ENCODE data around the gene INPP5D.

Gene INPP5D

DNA sequence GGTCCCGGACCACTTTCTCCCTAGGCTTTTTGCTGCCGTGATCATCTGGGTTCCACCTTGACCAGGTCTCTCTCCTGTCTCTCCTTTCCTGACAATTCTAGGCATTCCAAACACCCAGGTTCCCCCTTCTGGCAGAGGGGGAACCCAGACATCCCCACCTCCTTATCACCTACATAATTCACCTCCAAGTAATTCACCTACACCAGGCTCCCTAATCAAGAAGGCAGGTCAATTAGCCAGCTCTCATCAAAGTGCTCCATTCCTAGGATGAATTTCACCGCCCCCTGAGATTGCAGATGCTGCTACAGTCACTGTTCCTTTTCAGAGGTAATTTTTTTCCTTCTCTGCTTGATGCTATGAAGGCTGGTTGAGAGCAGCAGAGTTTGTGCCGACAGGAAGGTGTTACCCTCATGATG lies 149.0 kb downstream of the INPP5D start:
- TF ChIP-seq, protein P1, sequence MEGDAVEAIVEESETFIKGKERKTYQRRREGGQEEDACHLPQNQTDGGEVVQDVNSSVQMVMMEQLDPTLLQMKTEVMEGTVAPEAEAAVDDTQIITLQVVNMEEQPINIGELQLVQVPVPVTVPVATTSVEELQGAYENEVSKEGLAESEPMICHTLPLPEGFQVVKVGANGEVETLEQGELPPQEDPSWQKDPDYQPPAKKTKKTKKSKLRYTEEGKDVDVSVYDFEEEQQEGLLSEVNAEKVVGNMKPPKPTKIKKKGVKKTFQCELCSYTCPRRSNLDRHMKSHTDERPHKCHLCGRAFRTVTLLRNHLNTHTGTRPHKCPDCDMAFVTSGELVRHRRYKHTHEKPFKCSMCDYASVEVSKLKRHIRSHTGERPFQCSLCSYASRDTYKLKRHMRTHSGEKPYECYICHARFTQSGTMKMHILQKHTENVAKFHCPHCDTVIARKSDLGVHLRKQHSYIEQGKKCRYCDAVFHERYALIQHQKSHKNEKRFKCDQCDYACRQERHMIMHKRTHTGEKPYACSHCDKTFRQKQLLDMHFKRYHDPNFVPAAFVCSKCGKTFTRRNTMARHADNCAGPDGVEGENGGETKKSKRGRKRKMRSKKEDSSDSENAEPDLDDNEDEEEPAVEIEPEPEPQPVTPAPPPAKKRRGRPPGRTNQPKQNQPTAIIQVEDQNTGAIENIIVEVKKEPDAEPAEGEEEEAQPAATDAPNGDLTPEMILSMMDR (IDR thresholded peaks at IDR 0.05; ENCODE audit: low read depth, low read length, missing control alignments), result no peak
- no peak overlapping the region for H3K4me3 ChIP-seq (ENCODE audit: low read depth, low read length)
- DNase-seq (ENCODE audit: low read depth), result no peak

DNA sequence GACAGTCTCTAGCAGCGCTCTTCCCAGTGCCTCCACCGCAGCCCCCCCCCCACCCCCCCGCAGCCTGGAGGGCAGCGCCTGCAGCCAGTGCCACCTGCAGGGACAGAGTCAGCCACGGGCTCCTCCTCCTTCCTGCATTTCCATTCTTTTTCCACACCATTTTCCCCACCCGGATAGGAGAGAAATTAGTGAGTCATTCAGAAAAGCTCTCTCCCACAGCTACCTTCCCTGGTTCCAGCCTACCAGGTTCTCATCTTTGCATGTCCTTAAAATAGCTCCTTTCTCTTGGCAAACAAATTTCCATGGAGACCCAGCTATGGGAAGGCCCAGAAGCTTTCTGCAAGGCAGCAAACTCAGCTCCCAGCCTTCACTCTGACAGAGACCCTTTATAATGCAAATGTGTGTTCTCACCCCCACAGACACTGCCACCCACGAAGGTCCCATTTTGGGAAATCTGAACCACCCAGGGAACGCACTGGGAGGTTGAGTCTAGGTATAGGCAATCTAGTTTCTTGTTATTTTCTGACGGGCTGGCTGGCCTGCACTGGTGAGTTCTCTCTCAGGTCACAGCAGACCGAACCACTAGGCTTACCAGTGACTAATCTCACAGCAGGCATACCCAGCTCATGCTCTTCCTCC lies 149.5 kb downstream of the INPP5D start:
- no peak for DNase-seq (ENCODE audit: low read depth)
- no peak overlapping the region for H3K4me3 ChIP-seq (ENCODE audit: low read depth, low read length)
- TF ChIP-seq, protein P1 (IDR thresholded peaks at IDR 0.05; ENCODE audit: low read depth, low read length, missing control alignments), result no peak

DNA sequence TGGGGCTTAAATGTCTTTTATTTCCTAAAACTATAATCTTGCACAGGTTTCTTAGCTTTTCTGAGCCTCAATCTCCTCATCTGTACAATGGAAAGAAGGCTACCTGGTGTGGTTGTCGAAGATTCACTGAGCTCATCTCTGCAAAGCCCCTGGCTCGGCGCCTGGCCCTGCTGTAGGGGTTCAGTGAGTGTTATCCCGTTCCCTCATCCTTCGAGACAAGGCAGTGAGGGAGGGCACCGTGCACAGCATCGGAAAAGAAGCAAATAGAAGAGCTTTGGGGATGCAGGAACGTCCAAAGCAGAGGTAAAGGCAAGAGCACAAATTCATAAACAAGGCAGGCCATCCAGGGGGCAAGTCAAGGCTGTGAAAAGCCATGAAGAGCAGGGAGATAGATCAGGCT lies 150.1 kb downstream of the INPP5D start:
- TF ChIP-seq, protein P1 (IDR thresholded peaks at IDR 0.05; ENCODE audit: low read depth, low read length, missing control alignments), result no peak
- no peak for DNase-seq (ENCODE audit: low read depth)
- H3K4me3 ChIP-seq (ENCODE audit: low read depth, low read length), result no peak overlapping the region

DNA sequence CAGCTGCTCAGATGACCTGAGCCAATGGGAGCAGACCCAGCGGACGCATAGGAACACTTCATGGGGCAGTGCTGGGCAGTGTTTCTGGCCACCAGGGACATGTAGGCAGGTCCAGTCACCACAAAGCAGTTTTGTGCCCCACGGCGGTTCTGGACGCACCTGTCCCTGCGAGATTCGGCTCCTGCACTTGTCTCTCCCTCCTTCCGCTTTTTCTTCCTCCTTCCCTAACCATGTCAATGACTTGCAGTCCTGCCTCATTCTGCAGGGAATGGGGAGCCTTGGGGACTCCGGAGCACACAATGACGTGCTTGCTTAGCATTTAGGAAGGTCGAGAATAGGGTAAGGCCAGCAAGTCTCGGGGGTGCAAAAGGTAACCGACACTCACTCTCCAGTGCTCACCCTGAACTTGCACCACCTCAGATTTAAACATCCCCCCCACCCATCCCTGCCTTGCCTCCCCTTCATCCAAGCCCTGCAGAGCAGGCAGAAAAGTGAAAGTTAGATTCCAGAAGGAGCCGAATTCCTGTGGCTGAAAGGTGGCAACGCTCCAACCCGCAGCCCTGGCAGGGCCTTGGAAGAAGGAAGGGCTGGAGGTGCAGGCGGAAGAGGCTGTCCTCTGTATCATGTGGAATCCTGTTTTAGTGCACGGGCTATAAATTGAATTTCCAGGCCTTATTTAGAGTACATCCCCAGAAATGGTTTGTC lies 150.9 kb downstream of the INPP5D start:
- TF ChIP-seq, protein P1 (IDR thresholded peaks at IDR 0.05; ENCODE audit: low read depth, low read length, missing control alignments), result no peak
- H3K4me3 ChIP-seq (ENCODE audit: low read depth, low read length), result no peak overlapping the region
- DNase-seq (ENCODE audit: low read depth), result no peak

DNA sequence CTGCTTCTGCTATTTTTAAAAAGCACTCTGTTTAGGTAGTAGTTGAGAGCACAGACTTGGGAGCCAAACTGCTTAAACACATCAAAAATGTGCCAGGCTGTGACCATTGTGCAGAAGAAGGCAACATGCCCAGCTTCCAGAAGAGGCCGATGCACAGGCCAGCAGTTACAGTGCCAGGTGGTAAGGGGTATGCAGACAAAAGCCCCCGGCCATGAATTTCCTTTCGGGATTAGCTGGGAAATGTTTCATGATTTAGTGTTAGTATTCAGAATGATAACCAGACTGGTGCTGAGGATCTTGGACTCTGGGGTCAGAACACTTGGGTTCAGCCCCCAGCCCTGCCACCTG lies 151.4 kb downstream of the INPP5D start:
- H3K4me3 ChIP-seq (ENCODE audit: low read depth, low read length), result no peak overlapping the region
- TF ChIP-seq, protein P1 (IDR thresholded peaks at IDR 0.05; ENCODE audit: low read depth, low read length, missing control alignments), result no peak
- DNase-seq (ENCODE audit: low read depth), result no peak

DNA sequence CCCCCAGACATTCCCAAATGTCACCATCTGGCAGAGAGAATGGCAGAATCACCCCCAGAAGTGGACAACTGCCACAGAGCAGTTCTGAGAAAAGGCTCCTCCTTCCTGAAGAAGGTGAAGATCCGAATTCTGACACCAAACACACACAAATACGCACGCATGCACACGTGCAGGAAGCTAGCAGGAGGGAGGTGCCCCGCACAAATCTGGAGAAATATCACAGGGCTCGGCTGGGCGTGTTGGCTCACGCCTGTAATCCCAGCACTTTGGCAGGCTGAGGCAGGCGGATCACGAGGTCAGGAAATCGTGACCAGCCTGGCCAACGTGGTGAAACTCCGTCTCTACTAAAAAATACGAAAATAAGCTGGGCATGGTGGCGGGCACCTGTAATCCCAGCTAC lies 152.9 kb downstream of the INPP5D start:
- TF ChIP-seq, protein P1 (IDR thresholded peaks at IDR 0.05; ENCODE audit: low read depth, low read length, missing control alignments), result no peak
- DNase-seq (ENCODE audit: low read depth), result no peak

DNA sequence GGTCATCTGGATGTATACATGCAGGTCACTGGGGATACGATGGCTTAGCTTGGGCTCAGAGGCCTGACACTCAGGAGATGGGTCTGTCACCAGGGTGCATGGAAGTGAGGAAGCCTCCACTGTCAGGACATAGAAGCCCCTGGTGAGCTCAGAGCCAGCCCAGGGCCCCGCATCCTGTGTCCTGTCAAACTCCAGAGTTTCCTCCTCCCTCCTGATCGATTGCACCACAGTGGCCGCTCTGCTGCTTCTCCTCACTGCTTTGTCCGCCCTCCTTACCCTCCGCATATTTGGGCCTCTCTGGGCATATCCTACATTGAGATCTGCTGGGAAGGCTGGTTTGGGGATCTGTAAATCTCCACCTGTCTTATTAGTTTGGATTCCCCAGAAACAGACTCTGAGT lies 153.8 kb downstream of the INPP5D start:
- no peak for DNase-seq (ENCODE audit: low read depth)
- TF ChIP-seq, protein P1 (IDR thresholded peaks at IDR 0.05; ENCODE audit: low read depth, low read length, missing control alignments), result no peak
- no peak overlapping the region for H3K4me3 ChIP-seq (ENCODE audit: low read depth, low read length)

More for the DNA sequence above, 152.9 kb downstream of the INPP5D start:
- H3K4me3 ChIP-seq (ENCODE audit: low read depth, low read length), result no peak overlapping the region

Data from GM12864 (cell line).